Measurements from ENCODE around the gene CIAO1.
A peak's percentile ranks its signal among the peaks of the same experiment; 100 is the strongest.
"Not testable (repeated sequence)": the region's sequence is repeated elsewhere in the genome, so short reads cannot be mapped to it uniquely, and the experiment has no call there.

Gene CIAO1

GRCh38 chr2:96251721-96252292 lies 14.2 kb upstream of the CIAO1 start:
- DNase-seq, result peak; percentile 93

- no peak for DNase-seq
Measured at GRCh38 chr2:96252526-96252925, 13.5 kb upstream of the CIAO1 start.

GRCh38 chr2:96253006-96253405 lies 13.0 kb upstream of the CIAO1 start:
- no peak for DNase-seq

- no peak for DNase-seq
Measured at GRCh38 chr2:96254571-96254970, 11.5 kb upstream of the CIAO1 start.

- no peak for DNase-seq
Measured at GRCh38 chr2:96256611-96257113, 9.4 kb upstream of the CIAO1 start.

GRCh38 chr2:96257744-96258143 lies 8.3 kb upstream of the CIAO1 start:
- DNase-seq, result not testable (repeated sequence)

GRCh38 chr2:96258166-96259022 lies 7.6 kb upstream of the CIAO1 start:
- DNase-seq, result no peak

GRCh38 chr2:96259497-96259921 lies 6.5 kb upstream of the CIAO1 start:
- no peak for DNase-seq

- peak; percentile 77 for DNase-seq
Measured at GRCh38 chr2:96260387-96261260, 5.4 kb upstream of the CIAO1 start.

- no peak for DNase-seq
Measured at GRCh38 chr2:96261328-96262003, 4.6 kb upstream of the CIAO1 start.

GRCh38 chr2:96262306-96262705 lies 3.7 kb upstream of the CIAO1 start:
- DNase-seq, result no peak

- DNase-seq, result no peak
Measured at GRCh38 chr2:96264086-96264485, 1.9 kb upstream of the CIAO1 start.

GRCh38 chr2:96264656-96265348 lies 1.2 kb upstream of the CIAO1 start:
- no peak for DNase-seq

GRCh38 chr2:96265349-96265839 lies 631 bp upstream of the CIAO1 start:
- DNase-seq, result no peak

GRCh38 chr2:96267159-96267971 lies 1.3 kb downstream of the CIAO1 start:
- no peak for DNase-seq

GRCh38 chr2:96271995-96272394 lies 6.0 kb downstream of the CIAO1 start:
- DNase-seq, result no peak

GRCh38 chr2:96273763-96274162 lies 7.7 kb downstream of the CIAO1 start:
- DNase-seq, result no peak

- no peak for DNase-seq
Measured at GRCh38 chr2:96274355-96275056, 8.5 kb downstream of the CIAO1 start.

- no peak for DNase-seq
Measured at GRCh38 chr2:96276787-96277499, 10.9 kb downstream of the CIAO1 start.
